ENCODE measurements around the gene PPFIA1.
A peak's percentile ranks its signal among the peaks of the same experiment; 100 is the strongest.

DNA sequence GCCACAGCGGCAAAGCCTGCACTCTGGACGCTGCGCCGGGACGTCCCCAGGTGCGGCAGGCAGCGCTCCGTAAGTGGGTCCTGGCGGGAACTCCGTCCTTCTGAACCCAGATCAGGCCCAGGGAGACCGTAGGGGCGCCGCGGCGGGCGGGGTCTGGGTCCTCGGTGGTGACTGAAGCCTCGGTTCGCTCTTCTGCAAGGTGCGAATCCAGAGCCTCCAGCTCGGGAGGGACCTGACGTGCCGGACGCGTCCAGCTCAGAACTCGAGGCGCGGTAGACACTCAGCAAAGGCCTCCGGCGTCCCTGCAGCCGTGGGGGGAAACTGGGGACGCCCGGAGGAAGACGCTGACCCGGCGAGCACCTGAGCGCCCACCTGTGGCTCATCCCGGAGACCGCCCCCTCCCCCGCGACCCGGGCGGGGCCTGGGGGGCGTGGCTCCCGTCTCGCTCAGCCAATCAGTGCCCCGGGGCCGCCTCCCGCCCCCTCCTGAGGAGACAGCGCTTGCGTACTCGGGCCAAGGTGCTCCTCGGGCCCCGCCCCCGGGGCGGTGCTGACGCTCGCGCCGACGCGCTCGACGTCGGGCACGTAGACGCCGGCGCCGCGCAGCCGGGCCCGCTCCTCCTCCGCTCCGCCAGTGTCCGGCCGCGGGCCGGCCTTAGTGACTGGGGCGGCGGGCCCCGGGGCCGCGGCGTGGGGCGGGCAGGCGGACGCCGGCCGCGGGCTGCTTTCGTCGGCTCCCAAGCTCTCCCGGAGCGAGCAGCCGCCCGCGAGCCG is at the start of gene PPFIA1:
- no peak for TF ChIP-seq EP300 (IDR thresholded peaks at IDR 0.05; ENCODE audit: borderline replicate concordance in 1 of 2, control insufficient read depth in 1 of 2, low read depth in 2 of 2, low read length in 2 of 2)
- TF ChIP-seq ZNF274 (IDR thresholded peaks at IDR 0.05; ENCODE audit: insufficient read depth, insufficient read length), result no peak
- TF ChIP-seq, protein P1, sequence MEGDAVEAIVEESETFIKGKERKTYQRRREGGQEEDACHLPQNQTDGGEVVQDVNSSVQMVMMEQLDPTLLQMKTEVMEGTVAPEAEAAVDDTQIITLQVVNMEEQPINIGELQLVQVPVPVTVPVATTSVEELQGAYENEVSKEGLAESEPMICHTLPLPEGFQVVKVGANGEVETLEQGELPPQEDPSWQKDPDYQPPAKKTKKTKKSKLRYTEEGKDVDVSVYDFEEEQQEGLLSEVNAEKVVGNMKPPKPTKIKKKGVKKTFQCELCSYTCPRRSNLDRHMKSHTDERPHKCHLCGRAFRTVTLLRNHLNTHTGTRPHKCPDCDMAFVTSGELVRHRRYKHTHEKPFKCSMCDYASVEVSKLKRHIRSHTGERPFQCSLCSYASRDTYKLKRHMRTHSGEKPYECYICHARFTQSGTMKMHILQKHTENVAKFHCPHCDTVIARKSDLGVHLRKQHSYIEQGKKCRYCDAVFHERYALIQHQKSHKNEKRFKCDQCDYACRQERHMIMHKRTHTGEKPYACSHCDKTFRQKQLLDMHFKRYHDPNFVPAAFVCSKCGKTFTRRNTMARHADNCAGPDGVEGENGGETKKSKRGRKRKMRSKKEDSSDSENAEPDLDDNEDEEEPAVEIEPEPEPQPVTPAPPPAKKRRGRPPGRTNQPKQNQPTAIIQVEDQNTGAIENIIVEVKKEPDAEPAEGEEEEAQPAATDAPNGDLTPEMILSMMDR (IDR thresholded peaks at IDR 0.05 in 2 of 3, conservative IDR thresholded peaks at IDR 0.05 in 1 of 3; ENCODE audit: control insufficient read depth in 2 of 3, extremely low read depth in 1 of 3, insufficient read depth in 1 of 3, low read depth in 3 of 3, low read length in 3 of 3), result peak in 2 of 3 experiments; percentile 12 to 15; a peak in 3 of 6 replicates
- peak; percentile 57; the same call in 1 of the 2 replicates for TF ChIP-seq POLR2AphosphoS5 (IDR thresholded peaks at IDR 0.05; ENCODE audit: low read length)
- TF ChIP-seq, protein P2, sequence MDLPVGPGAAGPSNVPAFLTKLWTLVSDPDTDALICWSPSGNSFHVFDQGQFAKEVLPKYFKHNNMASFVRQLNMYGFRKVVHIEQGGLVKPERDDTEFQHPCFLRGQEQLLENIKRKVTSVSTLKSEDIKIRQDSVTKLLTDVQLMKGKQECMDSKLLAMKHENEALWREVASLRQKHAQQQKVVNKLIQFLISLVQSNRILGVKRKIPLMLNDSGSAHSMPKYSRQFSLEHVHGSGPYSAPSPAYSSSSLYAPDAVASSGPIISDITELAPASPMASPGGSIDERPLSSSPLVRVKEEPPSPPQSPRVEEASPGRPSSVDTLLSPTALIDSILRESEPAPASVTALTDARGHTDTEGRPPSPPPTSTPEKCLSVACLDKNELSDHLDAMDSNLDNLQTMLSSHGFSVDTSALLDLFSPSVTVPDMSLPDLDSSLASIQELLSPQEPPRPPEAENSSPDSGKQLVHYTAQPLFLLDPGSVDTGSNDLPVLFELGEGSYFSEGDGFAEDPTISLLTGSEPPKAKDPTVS (IDR thresholded peaks at IDR 0.05; ENCODE audit: low read depth, low read length), result no peak
- no peak for TF ChIP-seq STAT1 (conservative IDR thresholded peaks at IDR 0.05)
- TF ChIP-seq EZH2 (IDR thresholded peaks at IDR 0.05; ENCODE audit: borderline replicate concordance, control insufficient read depth, low read depth, low read length), result no peak
- no peak for TF ChIP-seq RFX5 (IDR thresholded peaks at IDR 0.05; ENCODE audit: low read depth, low read length)
- peak; percentile 79; the same call in 1 of the 2 replicates for TF ChIP-seq BACH1 (IDR thresholded peaks at IDR 0.05; ENCODE audit: borderline replicate concordance)

Data from GM12878 (cell line).